OCI-LY7 (cell line): ENCODE results near the gene PCAT6. TPM values are rescaled to one million over a fixed set of nuclear protein-coding genes. Genes with fewer than 3 reads are reported as not detected.

Experiments used
- BruUV-seq: library from RNA; stranded (reverse); fragments of 400-500 nt; replicated peaks from 2 replicates; lab custom pipeline; 2021; lab: Mats Ljungman, UMichigan
- CTCF ChIA-PET: fragments of 300-600 bp; sonication (Branson Sonifier 250); formaldehyde crosslinking; loops from one replicate; lab custom pipeline; 2022; ENCODE audit warnings: antibody characterized with exemption; ENCODE audit not compliant: unreplicated experiment; lab: Charles Lee
- POLR2A ChIA-PET: fragments of 300-600 bp; sonication (Branson Sonifier 250); formaldehyde crosslinking; loops from one replicate; lab custom pipeline; 2022; ENCODE audit warnings: antibody characterized with exemption; lab: Charles Lee
- DNase-seq: peaks from one replicate; pipeline ENCODE4 v3.0.0-alpha.2; 2015; ENCODE audit warnings: low spot score
- H2AFZ ChIP-seq: fragments of 200-600 bp; sonication (generic), shearing (Covaris generic); 2 replicates; pipeline ENCODE4 v1.6.1; 2014; ENCODE audit warnings: mild to moderate bottlenecking, antibody characterized with exemption, low read length, moderate library complexity
- H3K27ac ChIP-seq: fragments of 200-600 bp; sonication (generic); 2 replicates; pipeline ENCODE4 v1.5.1; 2014; ENCODE audit warnings: mixed run types, low read depth, mild to moderate bottlenecking, moderate library complexity, low read length, inconsistent platforms; ENCODE audit not compliant: poor library complexity, severe bottlenecking
- H3K36me3 ChIP-seq: fragments of 200-600 bp; sonication (generic); 2 replicates; pipeline ENCODE4 v1.6.1; 2014; ENCODE audit warnings: mild to moderate bottlenecking, antibody characterized with exemption, low read length, moderate library complexity, mixed read lengths; ENCODE audit not compliant: insufficient read depth
- H3K4me1 ChIP-seq: fragments of 200-600 bp; sonication (generic); 2 replicates; pipeline ENCODE4 v1.5.1; 2014; ENCODE audit warnings: mild to moderate bottlenecking, low read length; ENCODE audit not compliant: insufficient read depth, poor library complexity, severe bottlenecking
- H3K4me2 ChIP-seq: fragments of 200-600 bp; sonication (generic); 2 replicates; pipeline ENCODE4 v1.6.1; 2014; ENCODE audit warnings: mild to moderate bottlenecking, low read length
- H3K4me3 ChIP-seq: fragments of 200-600 bp; sonication (generic); 2 replicates; pipeline ENCODE4 v1.5.1; 2014; ENCODE audit warnings: mild to moderate bottlenecking, low read depth, low read length; ENCODE audit not compliant: poor library complexity, severe bottlenecking
- H3K79me2 ChIP-seq: fragments of 200-600 bp; sonication (generic); 2 replicates; pipeline ENCODE4 v1.6.1; 2016; ENCODE audit warnings: low read depth, mild to moderate bottlenecking, low read length, moderate library complexity, mixed read lengths; ENCODE audit not compliant: insufficient read depth
- H3K9me2 ChIP-seq: fragments of 200-600 bp; sonication (generic); 2 replicates; pipeline ENCODE4 v1.6.1; 2016; ENCODE audit warnings: mild to moderate bottlenecking, low read length, mixed read lengths; ENCODE audit not compliant: insufficient read depth
- H3K9me3 ChIP-seq: fragments of 200-600 bp; sonication (generic); 2 replicates; pipeline ENCODE4 v1.6.1; 2014; ENCODE audit warnings: mild to moderate bottlenecking, mixed run types, low read length, mixed read lengths
- H4K20me1 ChIP-seq: fragments of 200-600 bp; sonication (generic); 2 replicates; pipeline ENCODE4 v1.6.1; 2014; ENCODE audit warnings: mild to moderate bottlenecking, antibody characterized with exemption, low read length, moderate library complexity, mixed read lengths; ENCODE audit not compliant: insufficient read depth
- EZH2phosphoT487 ChIP-seq: fragments of 200-600 bp; sonication (generic); IDR thresholded peaks from 2 replicates; pipeline ENCODE4 v1.6.1; 2018; ENCODE audit warnings: low read depth, borderline replicate concordance, mild to moderate bottlenecking, mixed run types, antibody characterized with exemption, low read length, moderate library complexity, mixed read lengths
- intact Hi-C: fragments of 100-400 bp; cut with micrococcal nuclease; formaldehyde crosslinking; loops from one replicate; pipeline ENCODE4 v1.10.0; 2022; ENCODE audit not compliant: unreplicated experiment
- total RNA-seq, 2 experiments: library from RNA; depleted of rRNA in 1 of 2; stranded (reverse); fragments of >200 nt in 1 of 2; shearing (Covaris generic) in 1 of 2; gene quantifications; 2 replicates each; pipeline ENCODE4 v1.2.3, GENCODE V29; 2014 to 2022
- TF ChIP-seq, protein P1 (sequence below): fragments of 200-600 bp; sonication (generic); conservative IDR thresholded peaks from 2 replicates; pipeline ENCODE4 v1.5.1; 2014; ENCODE audit warnings: mild to moderate bottlenecking, antibody characterized with exemption, low read length, moderate library complexity, mixed read lengths

PCAT6 gene
- total RNA-seq, 2 experiments from 2014 or later, result not detected

DNA sequence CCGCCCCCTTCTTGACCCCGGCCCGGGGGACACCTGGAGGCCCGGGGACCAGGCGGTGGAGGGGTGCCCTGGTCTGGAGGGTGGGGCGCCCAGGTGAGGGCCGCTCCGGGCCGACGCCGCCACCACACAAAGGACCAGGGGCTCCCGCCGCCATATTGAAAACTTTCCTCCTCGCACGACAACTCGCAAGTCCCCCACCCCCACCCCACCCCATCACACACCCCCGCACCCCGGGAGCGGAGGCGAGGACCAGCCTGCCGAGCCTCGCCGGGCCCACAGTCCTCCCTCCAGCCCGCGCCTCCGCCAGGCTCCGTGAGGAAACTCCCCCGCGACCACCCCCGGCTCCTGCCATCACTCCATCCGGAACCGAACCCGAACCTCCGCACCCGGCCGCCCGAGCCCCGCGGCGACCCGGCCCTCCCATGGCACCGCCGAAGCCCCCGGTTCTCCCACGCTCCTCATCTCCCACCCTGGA lies 3.3 kb upstream of the PCAT6 start:
- no TSS peak for BruUV-seq
- TF ChIP-seq, protein P1, sequence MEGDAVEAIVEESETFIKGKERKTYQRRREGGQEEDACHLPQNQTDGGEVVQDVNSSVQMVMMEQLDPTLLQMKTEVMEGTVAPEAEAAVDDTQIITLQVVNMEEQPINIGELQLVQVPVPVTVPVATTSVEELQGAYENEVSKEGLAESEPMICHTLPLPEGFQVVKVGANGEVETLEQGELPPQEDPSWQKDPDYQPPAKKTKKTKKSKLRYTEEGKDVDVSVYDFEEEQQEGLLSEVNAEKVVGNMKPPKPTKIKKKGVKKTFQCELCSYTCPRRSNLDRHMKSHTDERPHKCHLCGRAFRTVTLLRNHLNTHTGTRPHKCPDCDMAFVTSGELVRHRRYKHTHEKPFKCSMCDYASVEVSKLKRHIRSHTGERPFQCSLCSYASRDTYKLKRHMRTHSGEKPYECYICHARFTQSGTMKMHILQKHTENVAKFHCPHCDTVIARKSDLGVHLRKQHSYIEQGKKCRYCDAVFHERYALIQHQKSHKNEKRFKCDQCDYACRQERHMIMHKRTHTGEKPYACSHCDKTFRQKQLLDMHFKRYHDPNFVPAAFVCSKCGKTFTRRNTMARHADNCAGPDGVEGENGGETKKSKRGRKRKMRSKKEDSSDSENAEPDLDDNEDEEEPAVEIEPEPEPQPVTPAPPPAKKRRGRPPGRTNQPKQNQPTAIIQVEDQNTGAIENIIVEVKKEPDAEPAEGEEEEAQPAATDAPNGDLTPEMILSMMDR, result no peak
- no peak for TF ChIP-seq EZH2phosphoT487
- Histone ChIP-seq H3K4me2 (no peak overlapping the region; the same call in 1 of the 2 replicates), H2AFZ (no peak overlapping the region), H3K36me3 (no peaks in the 10 kb centered on the region), H3K27ac (no peak overlapping the region), H4K20me1 (no peaks in the 10 kb centered on the region), H3K79me2 (no peaks in the 10 kb centered on the region), H3K9me3 (no peaks in the 10 kb centered on the region), H3K9me2 (no peaks in the 10 kb centered on the region), H3K4me3 (no peak overlapping the region), H3K4me1 (no peaks in the 10 kb centered on the region)
- intact Hi-C loops, result no loop called here
- no peak for DNase-seq
- ChIA-PET CTCF (no interaction called here), POLR2A (no interaction called here)

DNA sequence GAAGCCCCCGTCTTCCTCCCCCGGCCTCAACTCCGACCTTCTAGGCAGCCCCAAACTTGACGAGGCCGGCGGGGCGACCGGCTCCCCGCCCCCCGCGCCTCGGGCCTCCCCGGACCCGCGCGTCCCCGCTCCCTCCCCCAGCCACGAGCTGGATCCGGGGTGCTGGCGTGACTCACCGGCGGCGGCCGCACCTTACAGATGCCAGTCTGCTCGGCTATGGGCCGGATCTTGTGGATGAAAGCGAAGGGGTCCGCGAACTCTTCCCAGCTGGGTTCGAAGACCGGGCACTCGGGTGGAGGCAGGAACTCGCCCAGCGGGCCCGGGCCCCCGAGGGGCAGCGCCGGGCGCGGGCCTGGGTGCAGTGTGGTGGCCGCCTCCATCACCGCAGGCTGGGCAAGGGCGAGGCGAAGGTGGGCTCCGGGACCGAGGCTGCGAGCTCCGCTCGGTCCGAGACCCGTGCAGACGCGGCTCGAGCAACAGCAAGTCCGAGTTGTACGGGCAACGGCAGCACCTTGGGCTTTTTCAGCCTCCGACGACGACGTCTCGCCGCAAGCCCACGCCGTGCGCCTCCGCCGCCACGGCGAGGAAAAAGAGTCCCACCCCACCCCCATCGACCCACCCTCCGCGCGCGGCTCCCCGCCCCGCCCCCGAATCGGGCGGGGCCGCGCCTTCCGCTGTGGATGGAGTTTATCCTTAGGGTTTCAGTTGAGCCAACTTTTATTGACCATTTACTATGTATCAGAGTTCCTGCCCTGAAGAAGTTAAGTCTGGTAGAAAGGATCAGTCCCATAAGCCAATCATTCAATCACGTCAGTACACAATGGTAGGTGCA lies 2.6 kb upstream of the PCAT6 start, which contains the start of gene KDM5B:
Gene KDM5B, minus strand, starts transcription at position 496 of the 832 bp plus-strand sequence. Its CDS starts 116 bp downstream, at position 380.
- Histone ChIP-seq H3K4me2 (no peak within 1 kb of the TSS; the same call in 1 of the 2 replicates), H3K27ac (no peak within 1 kb of the TSS), H3K9me3 (no peaks in the 10 kb centered on the region), H3K4me1 (no peaks in the 10 kb centered on the region), H3K4me3 (no peak within 1 kb of the TSS), H3K79me2 (no peaks in the 10 kb centered on the region), H4K20me1 (no peaks in the 10 kb centered on the region), H3K36me3 (no peaks in the 10 kb centered on the region), H3K9me2 (no peaks in the 10 kb centered on the region), H2AFZ (no peak within 1 kb of the TSS)
- BruUV-seq, result no TSS peak
- DNase-seq, result no peak
- intact Hi-C loops, result no loop called here
- CTCF ChIA-PET, result no interaction called here
- POLR2A ChIA-PET, result no interaction called here
- TF ChIP-seq EZH2phosphoT487, result no peak
- TF ChIP-seq, protein P1, result no peak
